NCI-H1930 (cell line): Measurements from ENCODE around the gene EXOC1L.
"Not testable (repeated sequence)": the region's sequence is repeated elsewhere in the genome, so short reads cannot be mapped to it uniquely, and the experiment has no call there.

Source experiments
- DNase-seq, 2 experiments: peaks; one replicate each; lab custom pipeline; 2025; lab: John Stamatoyannopoulos, UW

Gene EXOC1L

DNA sequence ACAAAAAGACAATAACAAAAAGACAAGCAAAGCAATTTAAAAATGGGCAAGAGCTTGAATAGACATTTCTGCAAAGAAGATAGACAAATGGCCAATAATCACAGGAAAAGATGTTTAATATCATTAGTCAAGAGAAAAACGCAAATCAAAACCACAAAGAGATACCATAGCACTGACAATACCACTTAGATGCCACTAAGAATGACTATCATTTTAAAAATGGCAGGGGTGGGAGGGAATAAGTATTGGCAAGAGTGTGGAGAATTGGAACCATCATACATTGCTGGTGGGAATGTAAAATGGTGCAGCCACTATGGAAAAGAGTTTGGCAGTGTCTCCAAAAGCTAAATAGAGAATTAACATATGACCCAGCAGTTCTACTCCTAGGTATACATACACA, 18.8 kb downstream of the EXOC1L start:
- no peak for DNase-seq

DNA sequence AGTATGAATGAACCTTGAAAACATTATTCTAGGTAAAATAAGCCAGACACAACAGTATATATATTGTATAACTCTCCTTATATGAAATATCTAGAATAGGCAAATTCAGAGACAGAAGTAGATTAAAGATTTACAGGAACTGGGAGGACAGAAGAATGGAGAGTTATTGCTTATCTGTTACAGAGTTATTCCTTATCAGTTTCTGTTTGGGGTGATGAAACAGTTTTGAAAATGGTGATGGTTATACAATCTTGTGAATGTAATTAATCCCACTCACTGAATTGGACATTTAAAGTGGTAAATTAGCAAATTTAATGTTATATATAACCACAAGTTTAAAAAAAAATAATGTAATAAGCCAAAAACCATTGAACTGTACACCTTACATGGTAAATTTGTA, 19.4 kb downstream of the EXOC1L start:
- no peak for DNase-seq

DNA sequence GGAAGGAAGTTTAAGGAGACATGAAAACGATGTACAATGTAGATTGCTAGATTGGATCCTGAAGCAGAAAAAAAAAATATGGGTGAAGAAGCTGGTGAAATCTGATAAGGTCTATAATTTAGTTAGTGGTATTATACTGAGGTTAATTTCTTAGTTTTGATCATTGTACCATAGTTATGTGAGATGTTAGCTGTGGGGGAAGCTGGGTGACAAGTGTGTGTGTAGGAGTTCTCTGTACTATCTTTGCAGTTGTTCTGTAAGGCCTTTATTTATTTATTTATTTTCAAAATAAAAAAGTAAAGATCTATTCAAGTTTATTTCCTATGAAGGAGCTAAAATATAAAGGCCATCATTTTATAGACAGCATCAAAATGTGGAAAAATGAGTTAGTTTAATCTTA, 21.4 kb downstream of the EXOC1L start:
- DNase-seq: no peak

DNA sequence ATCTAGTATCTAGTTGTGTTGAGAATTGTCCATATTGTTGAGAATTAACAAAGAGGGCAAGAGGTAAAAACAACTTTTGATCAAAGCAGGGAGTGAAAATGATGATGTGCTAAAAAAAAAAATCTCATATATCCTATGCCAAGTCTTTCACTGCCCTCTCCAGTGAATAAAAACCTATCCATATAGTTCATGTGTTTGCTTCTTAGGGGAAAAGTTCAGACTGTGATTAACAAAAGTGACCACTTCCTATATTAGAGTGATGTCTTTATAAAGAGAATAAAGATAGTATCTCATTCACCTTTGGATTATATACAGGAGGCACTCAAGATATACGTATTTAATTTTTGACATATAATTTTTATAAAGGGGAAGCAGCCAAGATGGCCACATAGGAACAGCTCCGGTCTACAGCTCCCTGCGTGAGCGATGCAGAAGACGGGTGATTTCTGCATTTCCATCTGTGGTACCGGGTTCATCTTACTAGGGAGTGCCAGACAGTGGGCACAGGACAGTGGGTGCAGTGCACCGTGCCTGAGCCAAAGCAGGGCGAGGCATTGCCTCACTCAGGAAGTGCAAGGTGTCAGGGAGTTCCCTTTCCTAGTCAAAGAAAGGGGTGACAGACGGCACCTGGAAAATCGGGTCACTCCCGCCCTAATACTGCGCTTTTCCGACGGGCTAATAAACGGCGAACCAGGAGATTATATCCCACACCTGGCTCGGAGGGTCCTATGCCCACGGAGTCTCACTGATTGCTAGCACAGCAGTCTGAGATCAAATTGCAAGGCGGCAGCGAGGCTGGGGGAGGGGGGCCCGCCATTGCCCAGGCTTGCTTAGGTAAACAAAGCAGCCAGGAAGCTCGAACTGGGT, 22.0 kb downstream of the EXOC1L start:
- DNase-seq: not testable (repeated sequence)

DNA sequence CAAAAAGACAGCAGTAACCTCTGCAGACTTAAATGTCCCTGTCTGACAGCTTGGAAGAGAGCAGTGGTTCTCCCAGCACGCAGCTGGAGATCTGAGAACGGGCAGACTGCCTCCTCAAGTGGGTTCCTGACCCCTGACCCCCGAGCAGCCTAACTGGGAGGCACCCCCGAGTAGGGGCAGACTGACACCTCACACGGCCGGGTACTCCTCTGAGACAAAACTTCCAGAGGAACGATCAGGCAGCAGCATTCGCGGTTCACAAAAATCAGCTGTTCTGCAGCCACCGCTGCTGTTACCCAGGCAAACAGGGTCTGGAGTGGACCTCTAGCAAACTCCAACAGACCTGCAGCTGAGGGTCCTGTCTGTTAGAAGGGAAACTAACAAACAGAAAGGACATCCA, 22.7 kb downstream of the EXOC1L start:
- DNase-seq: not testable (repeated sequence)

DNA sequence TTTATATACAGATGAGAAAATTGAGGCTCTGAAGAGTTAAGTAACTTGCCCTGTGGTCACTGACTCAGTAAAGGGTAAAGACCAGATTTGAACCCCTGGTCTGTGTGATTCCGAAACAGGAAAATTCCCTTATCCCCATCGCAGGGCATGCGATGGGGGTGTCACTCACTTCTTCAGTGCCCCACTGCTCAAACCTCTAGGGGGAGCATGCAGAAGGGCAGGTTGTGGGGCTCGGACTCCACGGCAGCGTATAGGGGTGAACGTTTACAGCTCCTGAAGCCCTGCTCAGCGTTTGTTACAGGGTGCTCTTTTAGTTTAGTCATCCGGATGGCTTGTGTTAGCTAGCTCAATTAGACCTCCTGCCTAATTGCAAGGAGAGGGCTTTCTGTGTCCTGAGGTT, 30.1 kb downstream of the EXOC1L start:
- DNase-seq: no peak

DNA sequence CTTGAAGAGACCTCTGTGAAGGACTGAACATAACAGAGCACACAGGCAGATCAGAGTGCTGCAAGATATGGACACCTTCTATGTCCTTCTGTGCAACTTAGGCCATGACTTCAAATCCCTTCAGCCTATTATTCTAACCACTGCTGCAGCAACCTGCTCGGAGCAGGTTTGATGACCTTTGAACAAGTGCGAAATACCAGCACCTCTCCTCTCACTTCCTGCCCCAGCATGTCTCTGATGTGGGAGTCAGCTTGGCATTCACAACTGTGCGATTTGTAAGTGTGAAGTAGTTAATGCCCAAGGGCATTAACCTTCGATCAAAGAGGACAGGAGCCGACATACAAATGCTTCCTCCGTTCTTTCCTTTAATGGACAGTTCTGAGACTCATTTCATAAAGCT, 32.3 kb downstream of the EXOC1L start:
- DNase-seq: no peak

DNA sequence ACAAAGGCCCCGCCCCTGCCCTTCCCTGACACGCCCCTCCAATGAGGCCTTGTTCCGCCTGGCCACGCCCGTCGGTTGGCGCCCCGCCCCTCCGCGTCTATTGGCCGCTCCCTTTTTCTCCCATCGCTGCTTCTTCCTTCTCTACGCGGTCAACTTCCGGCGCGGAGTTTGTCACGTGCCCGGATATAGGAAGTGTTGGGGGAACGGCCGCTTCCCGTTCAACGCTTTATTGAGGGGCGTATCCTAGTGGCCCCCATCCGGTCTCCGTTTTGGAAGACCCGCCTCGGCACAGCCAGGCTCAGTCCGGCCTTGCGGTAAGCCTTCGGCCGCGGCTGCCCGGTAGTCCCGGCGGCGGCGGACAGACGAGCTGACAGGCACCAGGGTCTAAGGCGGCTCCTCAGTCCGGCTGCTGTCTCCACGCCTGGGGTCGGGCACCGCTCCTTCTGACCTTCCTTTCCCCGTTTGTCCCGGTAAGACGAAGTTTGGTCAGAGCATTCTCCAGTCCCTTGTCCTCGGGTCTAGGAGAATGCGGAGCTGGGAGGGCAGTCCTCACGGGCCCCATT, 34.0 kb downstream of the EXOC1L start, which contains the start of gene EXOC1:
EXOC1 (plus strand) TSS at position 165 of the 563 bp plus-strand sequence. CDS start 4,676 bp downstream, outside the sequence.
- peak; percentile 87 to 93 for DNase-seq

DNA sequence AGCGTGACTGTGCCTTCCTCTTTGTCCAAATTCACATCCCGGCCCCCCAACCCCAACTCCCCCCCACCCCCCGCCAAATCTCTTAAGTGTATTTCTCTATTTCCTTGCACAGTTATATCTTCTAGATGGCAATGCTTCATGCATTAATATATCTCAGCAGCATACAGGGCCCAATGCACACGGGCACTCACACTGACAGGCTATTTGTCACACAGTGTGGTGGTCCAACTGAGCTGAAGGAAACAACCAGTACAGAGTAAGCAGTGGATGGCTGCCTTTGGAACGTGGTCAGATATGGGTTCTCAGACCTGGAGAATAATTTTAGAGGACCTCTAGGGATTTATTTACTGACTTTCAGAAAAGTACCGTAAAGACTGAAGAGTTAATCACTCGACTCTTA, 34.5 kb downstream of the EXOC1L start:
- DNase-seq: no peak

DNA sequence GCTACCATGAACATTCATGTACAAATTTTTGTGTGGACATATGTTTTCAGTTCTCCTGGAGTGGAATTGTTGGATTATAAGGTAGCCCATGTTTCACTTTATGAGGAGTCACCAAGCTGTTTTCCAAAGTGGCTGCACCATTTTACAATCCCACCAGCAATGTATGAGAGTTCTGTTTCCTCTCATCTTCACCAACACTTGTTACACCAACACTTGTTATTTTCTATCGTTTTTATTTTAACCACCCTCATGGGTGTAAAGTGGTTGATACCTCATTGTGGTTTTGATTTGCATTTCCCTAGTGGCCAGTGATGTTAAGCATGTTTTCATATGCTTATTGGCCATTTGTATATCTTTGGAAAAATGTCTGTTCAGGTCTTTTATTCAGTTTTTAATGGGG, 38.0 kb downstream of the EXOC1L start:
- no peak for DNase-seq

DNA sequence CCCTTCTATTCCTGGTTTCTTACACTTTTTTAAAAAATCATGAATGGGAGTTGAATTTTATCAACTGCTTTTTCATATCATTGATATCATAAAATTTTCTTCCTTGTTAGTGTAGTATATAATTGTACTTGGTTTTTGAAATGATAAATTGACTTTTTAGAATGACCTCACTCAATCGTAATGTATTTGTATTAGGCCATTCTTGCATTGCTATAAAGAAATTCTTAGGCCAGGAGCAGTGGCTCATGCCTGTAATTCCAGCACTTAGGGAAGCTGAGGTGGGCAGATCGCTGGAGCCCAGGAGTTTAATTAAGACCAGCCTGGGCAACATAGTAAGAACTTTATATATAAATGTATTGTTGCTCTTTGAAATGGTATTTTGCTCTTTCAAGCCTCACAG, 40.1 kb downstream of the EXOC1L start:
- no peak for DNase-seq

DNA sequence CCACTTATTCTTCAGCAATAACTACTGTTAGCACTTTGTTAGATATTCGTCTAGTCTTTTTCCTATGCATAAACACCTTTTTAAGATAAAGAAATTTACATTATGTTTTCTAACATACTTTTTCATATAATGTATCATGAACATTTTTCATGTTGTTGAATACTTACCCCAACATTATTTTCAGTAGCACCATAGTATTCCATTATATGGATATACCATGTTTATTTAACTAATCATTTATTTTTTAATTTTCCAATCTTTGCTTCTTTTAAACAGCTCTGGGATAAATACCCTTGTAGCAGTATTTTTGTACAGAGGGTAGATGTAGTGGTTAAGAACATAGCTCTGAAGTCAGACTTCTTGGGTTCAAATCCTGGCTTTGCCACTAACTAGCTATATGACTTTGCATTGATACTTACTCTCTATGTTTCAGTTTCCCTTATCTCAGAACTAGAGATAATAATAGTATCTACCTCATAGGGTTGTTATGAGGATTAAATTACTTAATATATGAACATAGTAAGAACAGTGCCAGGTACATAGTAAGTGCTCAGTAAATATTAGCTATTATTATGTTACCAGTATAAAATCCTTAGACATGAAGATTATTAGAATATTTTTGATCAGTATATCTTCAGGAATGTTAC, 45.1 kb downstream of the EXOC1L start:
- no peak for DNase-seq

DNA sequence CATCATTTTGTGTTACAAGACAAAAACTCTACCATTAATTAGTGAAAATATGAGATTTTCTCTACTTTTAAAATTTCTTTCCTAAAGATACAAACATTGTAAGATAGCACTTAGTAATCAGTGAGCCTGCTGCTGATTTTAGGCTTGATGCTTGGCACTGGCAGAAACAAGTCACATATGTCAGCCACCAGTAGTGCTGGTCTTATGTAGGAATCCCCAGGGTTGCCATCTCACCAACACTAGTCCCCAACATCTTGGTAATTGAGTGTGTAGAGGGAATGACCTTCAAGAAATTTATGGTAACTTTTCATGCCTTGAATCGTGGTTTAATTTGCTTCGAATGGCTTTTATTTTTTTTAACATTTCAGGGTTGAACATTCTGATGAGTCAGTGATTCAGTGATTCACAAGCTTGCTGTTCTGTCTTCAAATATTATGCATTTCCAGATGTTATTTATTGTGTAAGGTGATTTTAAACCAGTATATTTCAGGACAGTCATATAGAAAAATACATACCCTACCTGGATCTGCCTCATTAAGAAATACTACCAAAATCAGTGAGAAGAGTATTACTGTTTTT, 45.7 kb downstream of the EXOC1L start:
- DNase-seq: no peak

DNA sequence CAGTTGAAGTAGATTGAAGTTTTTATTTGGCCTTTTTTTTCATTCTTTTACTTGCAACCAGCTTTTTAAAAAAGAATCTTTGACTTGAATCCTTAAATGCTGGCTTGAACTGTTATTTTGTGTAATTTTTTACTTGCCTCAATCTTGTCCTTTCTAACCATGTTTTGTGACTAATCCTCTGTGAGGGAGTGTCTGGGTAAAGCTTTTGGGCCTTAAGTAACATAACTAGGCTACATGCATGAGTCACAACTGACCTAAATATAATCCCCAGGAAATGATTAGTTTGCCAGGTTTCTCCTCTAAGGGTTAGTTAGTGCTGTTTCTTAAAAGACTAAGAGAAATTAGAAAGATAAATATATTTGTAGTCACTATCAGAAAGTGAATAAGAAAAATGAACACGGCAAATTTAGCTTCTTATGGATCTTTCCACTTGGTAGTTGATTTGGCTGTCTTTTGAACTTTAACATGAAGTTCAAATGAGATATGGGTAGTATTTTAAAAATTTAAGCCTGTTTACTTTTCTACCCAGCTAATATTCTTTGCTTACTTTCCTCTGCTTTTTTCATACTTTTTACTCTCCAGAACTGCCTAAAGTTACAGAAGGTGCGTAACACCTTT, 46.8 kb downstream of the EXOC1L start:
- no peak for DNase-seq

DNA sequence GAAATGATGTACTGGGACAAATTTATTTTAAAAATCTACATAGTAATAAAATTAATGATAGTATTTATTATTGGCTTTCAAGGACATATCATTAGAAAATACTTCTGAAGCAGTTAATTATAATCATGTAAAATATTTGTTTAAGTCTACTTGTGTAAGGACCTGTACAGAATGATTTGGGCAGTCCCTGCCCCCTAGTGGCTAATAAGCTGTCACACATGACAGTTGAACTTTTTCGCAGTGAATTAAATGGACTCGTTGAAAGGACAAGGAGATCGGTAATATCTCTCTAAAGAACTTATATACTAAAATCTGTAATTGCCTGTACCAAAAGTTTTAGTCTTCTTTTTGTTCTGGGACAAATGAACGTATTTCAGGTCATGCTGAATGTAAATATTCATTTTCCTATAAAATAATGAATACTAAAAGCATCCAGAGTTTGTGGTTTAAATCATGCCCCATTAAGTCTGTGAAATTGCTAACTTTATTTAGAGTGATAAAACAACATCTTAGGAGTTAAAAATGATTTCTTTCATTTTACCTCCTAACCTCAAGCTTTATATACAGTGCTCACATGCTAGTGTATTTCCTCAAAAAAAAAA, 47.5 kb downstream of the EXOC1L start:
- peak; percentile 12 to 41 for DNase-seq

DNA sequence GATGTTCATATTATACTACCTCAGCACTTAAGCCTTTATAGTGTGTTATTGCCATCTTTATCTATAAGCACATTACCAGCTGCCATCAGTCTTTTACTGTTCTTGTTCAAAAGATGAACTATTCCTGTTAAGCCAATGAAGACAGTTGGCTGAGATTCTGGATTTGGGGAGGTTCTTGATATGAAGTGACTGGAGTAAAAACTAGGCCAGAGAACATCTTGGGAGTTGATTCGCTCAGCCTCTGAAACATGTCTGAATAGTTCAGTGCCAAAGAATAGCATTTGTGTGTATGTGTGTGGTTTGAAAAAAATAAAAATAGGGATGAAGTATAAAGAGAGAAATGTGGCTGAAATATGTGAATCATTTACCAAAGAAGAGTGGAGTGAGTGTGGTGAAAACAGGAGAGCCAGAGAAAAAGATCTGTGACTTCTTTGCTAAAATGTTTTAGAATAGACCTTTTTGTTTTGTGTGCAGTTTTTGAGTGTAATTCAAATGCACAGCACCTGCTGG, 49.0 kb downstream of the EXOC1L start:
- DNase-seq: no peak

DNA sequence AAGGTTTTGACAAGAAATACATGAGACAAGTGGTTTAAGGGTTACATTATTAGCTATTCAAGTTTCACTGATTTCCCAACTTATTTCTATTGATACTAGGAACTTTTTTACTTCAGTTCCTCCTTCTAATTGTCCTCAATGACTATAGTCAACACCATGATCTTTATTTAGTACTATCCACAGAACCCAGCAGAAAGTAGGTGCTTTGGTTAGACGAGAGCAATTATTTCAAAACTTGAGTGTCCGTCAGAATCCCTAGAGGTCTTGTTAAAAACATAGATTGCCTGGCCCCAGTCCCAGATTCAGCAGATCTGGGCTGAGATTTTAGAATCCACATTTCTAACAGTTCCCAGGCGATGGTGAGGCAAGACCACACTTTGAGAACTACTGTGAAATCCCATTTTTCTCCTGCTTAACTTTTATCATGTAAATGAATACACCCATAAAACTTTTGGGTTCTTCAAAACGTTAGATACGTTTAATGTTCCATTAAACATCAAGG, 51.8 kb downstream of the EXOC1L start:
- DNase-seq: no peak

DNA sequence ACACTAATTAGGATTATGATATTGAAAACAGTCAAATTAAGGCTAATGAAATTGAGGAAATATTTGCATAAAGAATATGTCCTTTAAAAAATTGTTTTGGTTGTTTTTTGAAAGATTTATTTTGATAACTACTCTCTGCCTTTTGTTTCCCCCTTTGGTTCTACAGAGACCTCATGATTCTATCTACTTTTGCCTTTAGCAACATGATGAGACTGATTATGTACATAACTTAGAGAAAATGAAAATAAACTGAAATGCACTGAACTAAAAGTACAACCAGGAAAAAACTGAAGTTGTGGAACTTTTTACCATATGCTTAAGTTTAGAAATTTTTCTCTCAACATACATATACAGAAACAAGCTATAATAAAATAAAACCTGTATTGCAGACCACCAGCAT, 55.2 kb downstream of the EXOC1L start:
- DNase-seq: no peak

DNA sequence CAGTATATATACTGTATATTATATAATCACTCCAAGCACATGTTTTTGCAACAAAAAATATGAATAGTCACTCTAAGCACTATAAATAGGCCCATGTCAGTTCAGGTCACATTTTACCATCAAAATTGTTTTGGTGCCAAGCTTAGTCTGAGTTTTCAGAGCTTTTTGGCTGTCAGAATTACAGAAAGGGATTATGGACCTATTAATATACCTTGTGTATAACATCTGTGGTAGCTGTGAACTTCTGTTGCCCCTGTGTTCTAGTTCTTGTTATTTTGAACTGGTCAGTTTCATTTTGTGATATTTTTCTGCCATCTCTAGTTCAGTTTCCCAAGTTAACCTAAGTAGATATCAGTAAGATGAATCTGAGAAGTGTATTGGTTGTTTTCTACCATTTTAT, 56.8 kb downstream of the EXOC1L start:
- no peak for DNase-seq

DNA sequence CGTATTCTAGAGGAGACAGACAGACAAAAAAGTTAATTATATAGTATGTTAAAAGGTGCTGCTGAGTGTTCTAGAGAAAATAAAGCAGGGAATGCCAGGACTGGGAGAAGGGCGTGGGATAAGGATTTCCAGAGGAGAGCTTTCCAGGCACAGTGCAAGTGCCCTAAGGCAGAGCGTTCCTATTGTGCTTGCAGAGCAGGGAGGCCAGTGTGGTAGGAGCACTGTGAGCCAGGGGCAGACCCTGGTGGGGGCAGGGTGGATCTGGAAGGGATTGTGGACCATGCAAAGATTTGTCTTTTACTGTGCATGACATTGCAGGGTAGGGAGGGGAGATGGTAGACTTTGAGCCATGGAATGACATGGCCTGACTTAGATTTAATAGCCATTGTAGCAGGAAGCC, 59.6 kb downstream of the EXOC1L start:
- DNase-seq: no peak

DNA sequence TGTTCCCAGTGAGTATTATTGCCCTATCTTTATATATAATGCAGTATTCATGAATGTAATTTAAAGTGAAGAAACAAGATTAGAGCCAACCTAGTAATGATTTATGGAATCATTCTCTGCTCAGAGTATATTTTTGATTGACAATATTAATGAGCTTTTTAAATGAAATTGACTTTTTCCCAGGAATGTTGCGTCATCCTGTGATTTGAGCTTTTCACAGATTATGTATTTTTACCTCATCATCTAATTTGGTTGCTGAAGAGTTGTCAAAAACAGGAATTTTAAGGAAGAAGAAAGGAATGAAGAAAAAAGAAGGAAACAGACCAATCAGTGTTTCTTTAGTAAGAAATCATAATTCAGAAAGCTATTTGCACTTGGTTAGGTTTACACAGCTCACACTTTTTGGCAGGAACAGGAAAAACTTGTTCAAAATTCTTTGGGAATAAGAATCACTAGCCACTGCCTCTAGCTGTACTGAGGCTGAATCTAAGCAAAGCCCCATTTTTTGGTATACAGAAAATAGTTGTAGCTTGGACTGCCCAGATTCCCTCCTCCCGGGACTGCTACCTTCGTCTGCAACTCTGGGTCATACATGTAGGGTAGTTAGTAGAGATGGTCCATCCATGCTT, 61.2 kb downstream of the EXOC1L start:
- no peak for DNase-seq
